Measurements from ENCODE around the gene ARHGAP31.

Gene ARHGAP31

GRCh38 chr3:119293105-119293870 is 895 bp upstream of the ARHGAP31 start:
- Histone ChIP-seq H3K4me3 (peak overlapping the region; percentile 55 to 95 (median 68)), H3K4me1 (peaks cover 44 to 62% (median 55%) of the 10 kb centered on the region in 10 experiments), H3K4me2 (peak overlapping the region; percentile 89 to 99 (median 94)), H3K9ac (peak overlapping the region; percentile 62 to 95 (median 79)), H3K27ac (peak overlapping the region in 9 of 11 experiments; percentile 41 to 96 (median 80); a peak in 15 of 22 replicates), H3K9me3 (replicated peaks in 1 of 11) (peaks cover 3 to 13% (median 10%) of the 10 kb centered on the region in 11 experiments; a peak in 20 of 22 replicates), H3K36me3 (peaks cover 0 to 18% (median 0%) of the 10 kb centered on the region in 11 experiments; a peak in 5 of 22 replicates), H4K20me1 (peaks cover 0 to 24% (median 0%) of the 10 kb centered on the region in 11 experiments; a peak in 5 of 22 replicates), H3K27me3 (peaks cover 0 to 20% (median 11%) of the 10 kb centered on the region in 11 experiments; a peak in 13 of 22 replicates)
- TF ChIP-seq Cebpa-rat (IDR thresholded peaks at IDR 0.05), result no peak

DNA sequence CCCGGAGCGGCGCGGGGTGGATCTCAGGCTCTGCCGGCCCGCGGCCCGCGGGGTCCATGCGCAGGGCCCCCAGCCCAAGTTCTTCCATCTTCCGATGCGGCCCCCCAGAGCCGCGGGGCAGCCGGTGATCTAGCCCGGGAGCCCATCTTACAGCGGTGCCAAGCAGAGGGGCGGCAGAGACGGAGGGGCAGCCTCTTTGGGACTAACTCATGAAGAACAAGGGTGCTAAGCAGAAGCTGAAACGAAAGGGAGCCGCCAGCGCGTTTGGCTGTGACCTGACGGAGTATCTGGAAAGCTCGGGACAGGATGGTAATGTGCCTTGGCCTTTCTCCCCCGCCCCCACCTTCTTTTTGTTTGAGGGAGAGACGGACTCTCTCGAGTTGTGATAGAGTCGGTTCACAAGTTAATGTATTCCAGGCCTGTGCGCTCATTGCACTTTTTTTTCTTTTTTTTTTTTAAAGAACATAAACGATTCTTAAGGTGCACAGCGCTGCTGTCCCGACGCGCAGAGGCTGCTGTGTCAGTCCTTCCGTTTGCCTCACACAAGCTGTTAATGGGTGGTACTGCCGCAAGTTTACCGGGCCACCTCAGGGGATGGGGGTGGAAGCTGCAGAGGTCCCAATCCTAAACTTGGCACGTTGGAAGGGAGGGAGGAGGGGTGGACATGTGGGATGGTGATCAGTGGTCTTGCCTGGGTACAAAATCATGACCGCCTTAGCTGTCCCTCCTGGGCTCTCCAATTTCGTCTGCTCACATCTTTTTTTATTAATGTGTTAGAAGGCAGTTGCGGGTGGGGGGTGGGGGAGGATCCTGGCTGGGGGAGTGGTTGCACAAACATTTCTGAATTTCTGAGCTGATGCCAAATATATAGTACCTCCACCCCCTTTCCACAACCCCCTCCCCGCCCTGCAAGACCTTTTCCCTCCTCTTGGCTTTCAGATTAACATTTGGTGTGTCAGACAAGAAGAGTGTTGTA is 801 bp downstream of the ARHGAP31 start:
- no peak for TF ChIP-seq Cebpa-rat (IDR thresholded peaks at IDR 0.05)
- Histone ChIP-seq H3K9ac (peak overlapping the region; percentile 62 to 95 (median 79)), H3K4me3 (peak overlapping the region; percentile 55 to 95 (median 68)), H3K4me2 (peak overlapping the region; percentile 89 to 99 (median 94)), H3K27ac (peak overlapping the region; percentile 41 to 96 (median 75)), H4K20me1 (peaks cover 0 to 32% (median 0%) of the 10 kb centered on the region in 11 experiments; a peak in 5 of 22 replicates), H3K4me1 (peaks cover 51 to 63% (median 58%) of the 10 kb centered on the region in 10 experiments), H3K36me3 (peaks cover 0 to 35% (median 0%) of the 10 kb centered on the region in 11 experiments; a peak in 6 of 22 replicates), H3K9me3 (replicated peaks in 1 of 11) (no peaks in the 10 kb centered on the region), H3K27me3 (peaks cover 0 to 20% (median 11%) of the 10 kb centered on the region in 11 experiments; a peak in 13 of 22 replicates)

GRCh38 chr3:119295816-119296726 is 1.9 kb downstream of the ARHGAP31 start:
- Histone ChIP-seq H3K9ac (peak overlapping the region in 5 of 11 experiments; percentile 17 to 95 (median 44); a peak in 7 of 22 replicates), H3K4me1 (peaks cover 51 to 70% (median 66%) of the 10 kb centered on the region in 10 experiments)
- TF ChIP-seq Cebpa-rat (IDR thresholded peaks at IDR 0.05), result no peak

GRCh38 chr3:119296727-119297122 is 2.5 kb downstream of the ARHGAP31 start:
- H3K4me3 ChIP-seq, result peak overlapping the region in 5 of 10 experiments; percentile 18 to 95 (median 86); a peak in 7 of 20 replicates
- peaks cover 0 to 20% (median 11%) of the 10 kb centered on the region in 11 experiments; a peak in 13 of 22 replicates for H3K27me3 ChIP-seq
- H3K9me3 ChIP-seq (replicated peaks in 1 of 11), result no peaks in the 10 kb centered on the region
- no peak for TF ChIP-seq Cebpa-rat (IDR thresholded peaks at IDR 0.05)
- peak overlapping the region in 5 of 11 experiments; percentile 17 to 95 (median 44); a peak in 5 of 22 replicates for H3K9ac ChIP-seq
- H3K4me2 ChIP-seq, result peak overlapping the region in 9 of 11 experiments; percentile 28 to 95 (median 79); a peak in 17 of 22 replicates
- peaks cover 51 to 77% (median 72%) of the 10 kb centered on the region in 10 experiments for H3K4me1 ChIP-seq
- peaks cover 0 to 39% (median 0%) of the 10 kb centered on the region in 11 experiments; a peak in 6 of 22 replicates for H3K36me3 ChIP-seq
- peaks cover 0 to 43% (median 0%) of the 10 kb centered on the region in 11 experiments; a peak in 5 of 22 replicates for H4K20me1 ChIP-seq
- peak overlapping the region in 5 of 11 experiments; percentile 30 to 90 (median 47); a peak in 6 of 22 replicates for H3K27ac ChIP-seq

More at GRCh38 chr3:119295816-119296726, 1.9 kb downstream of the ARHGAP31 start:
- Histone ChIP-seq H3K4me3 (peak overlapping the region in 5 of 10 experiments; percentile 26 to 95 (median 86); a peak in 9 of 20 replicates), H4K20me1 (peaks cover 0 to 36% (median 0%) of the 10 kb centered on the region in 11 experiments; a peak in 5 of 22 replicates), H3K27me3 (peaks cover 0 to 20% (median 11%) of the 10 kb centered on the region in 11 experiments; a peak in 13 of 22 replicates), H3K9me3 (replicated peaks in 1 of 11) (no peaks in the 10 kb centered on the region), H3K36me3 (peaks cover 0 to 39% (median 0%) of the 10 kb centered on the region in 11 experiments; a peak in 6 of 22 replicates), H3K27ac (peak overlapping the region in 5 of 11 experiments; percentile 30 to 90 (median 47); a peak in 8 of 22 replicates), H3K4me2 (peak overlapping the region in 10 of 11 experiments; percentile 7 to 95 (median 72); a peak in 18 of 22 replicates)

GRCh38 chr3:119297169-119297568 is 3.0 kb downstream of the ARHGAP31 start:
- Histone ChIP-seq H3K36me3 (peaks cover 0 to 39% (median 0%) of the 10 kb centered on the region in 11 experiments; a peak in 6 of 22 replicates), H3K4me3 (peak overlapping the region in 2 of 10 experiments; percentile 93 to 95; a peak in 4 of 20 replicates), H3K9me3 (replicated peaks in 1 of 11) (no peaks in the 10 kb centered on the region), H4K20me1 (peaks cover 0 to 47% (median 0%) of the 10 kb centered on the region in 11 experiments; a peak in 5 of 22 replicates), H3K4me2 (peak overlapping the region; percentile 60 to 95 (median 79); a peak in 20 of 22 replicates), H3K27me3 (peaks cover 0 to 20% (median 11%) of the 10 kb centered on the region in 11 experiments; a peak in 13 of 22 replicates), H3K9ac (peak overlapping the region in 1 of 11 experiments; percentile 95; a peak in 2 of 22 replicates), H3K27ac (peak overlapping the region in 1 of 11 experiments; percentile 68; a peak in 2 of 22 replicates), H3K4me1 (peaks cover 49 to 81% (median 76%) of the 10 kb centered on the region in 10 experiments)
- no peak for TF ChIP-seq Cebpa-rat (IDR thresholded peaks at IDR 0.05)

DNA sequence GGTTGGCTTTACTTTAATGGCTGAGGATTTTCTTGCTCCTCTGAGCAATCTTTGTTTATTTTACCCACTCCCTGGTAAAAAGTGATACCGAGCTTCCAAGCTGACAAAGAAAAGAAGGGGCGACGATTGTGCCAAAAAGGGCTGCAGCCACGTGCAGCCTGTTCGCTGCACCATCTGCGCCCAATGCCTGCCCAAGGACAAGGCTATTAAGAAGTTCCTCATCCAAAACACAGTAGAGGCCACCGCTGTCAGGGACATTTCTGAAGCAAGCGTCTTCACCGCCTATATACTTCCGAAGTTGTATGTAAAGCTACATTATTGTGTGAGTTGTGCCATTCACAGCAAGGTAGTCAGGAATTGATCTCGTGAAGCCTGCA is 4.4 kb downstream of the ARHGAP31 start:
- Histone ChIP-seq H3K27ac (no peak overlapping the region; a peak in 1 of 22 replicates), H3K27me3 (peaks cover 0 to 14% (median 8%) of the 10 kb centered on the region in 11 experiments; a peak in 13 of 22 replicates), H3K4me1 (peaks cover 35 to 81% (median 74%) of the 10 kb centered on the region in 10 experiments), H4K20me1 (peaks cover 0 to 59% (median 0%) of the 10 kb centered on the region in 11 experiments; a peak in 5 of 22 replicates), H3K4me2 (peak overlapping the region; percentile 60 to 95 (median 79)), H3K9ac (no peak overlapping the region), H3K4me3 (no peak overlapping the region; a peak in 1 of 20 replicates), H3K36me3 (peaks cover 0 to 49% (median 0%) of the 10 kb centered on the region in 11 experiments; a peak in 6 of 22 replicates), H3K9me3 (replicated peaks in 1 of 11) (no peaks in the 10 kb centered on the region)
- TF ChIP-seq Cebpa-rat (IDR thresholded peaks at IDR 0.05), result no peak

Measured in BLaER1 treated with 17β-estradiol and CSF1 and Interleukin-3, amounts not matched to agents 10 nM and 100 nM (cell line).